ENCODE data around the gene SLC39A1.

GRCh38 chr1:153968000-153968363 lies 4.6 kb upstream of the SLC39A1 start:
- TF ChIP-seq CTCF (IDR thresholded peaks at IDR 0.05) (no peak), POLR2A (IDR thresholded peaks at IDR 0.05) (no peak)

Measured in sigmoid colon (tissue), 3 donors.